BJ (cell line): ENCODE measurements around the gene CITED4. TPM values are rescaled to one million over a fixed set of nuclear protein-coding genes. Genes with fewer than 3 reads are reported as not detected.
"Not testable (repeated sequence)": the region's sequence is repeated elsewhere in the genome, so short reads cannot be mapped to it uniquely, and the experiment has no call there.

Experiments used
- CTCF ChIA-PET: fragments of 350-600 bp; formaldehyde crosslinking; extraction: SDS; loops from one replicate; lab custom pipeline; 2021; ENCODE audit warnings: antibody characterized with exemption, inconsistent platforms; lab: Yijun Ruan, JAX
- POLR2A ChIA-PET: fragments of 300-600 bp; sonication (Branson Sonifier 250); formaldehyde crosslinking; extraction: SDS; loops from one replicate; lab custom pipeline; 2021; ENCODE audit warnings: antibody characterized with exemption; lab: Charles Lee
- DNase-seq: peaks from one replicate; pipeline ENCODE4 v3.0.0-alpha.2; 2011; ENCODE audit warnings: low read depth
- H3K27me3 ChIP-seq: 2 replicates; pipeline ENCODE4 v1.6.0; 2011; ENCODE audit warnings: low read length; ENCODE audit not compliant: control insufficient read depth, insufficient read depth
- H3K36me3 ChIP-seq: 2 replicates; pipeline ENCODE4 v1.5.1; 2011; ENCODE audit warnings: low read length; ENCODE audit not compliant: control insufficient read depth, insufficient read depth
- H3K4me3 ChIP-seq: 2 replicates; pipeline ENCODE4 v1.5.1; 2011; ENCODE audit warnings: low read depth, mild to moderate bottlenecking, control low read depth, low read length
- CTCF ChIP-seq: IDR thresholded peaks from 2 replicates; pipeline ENCODE4 v1.5.1; 2011; ENCODE audit warnings: low read depth, mild to moderate bottlenecking, control low read depth, inconsistent platforms, low read length, moderate library complexity; ENCODE audit not compliant: insufficient read depth
- polyA plus RNA-seq: library from polyadenylated mRNA; depleted of rRNA; stranded (reverse); fragments of >200 nt; gene quantifications from 2 replicates; pipeline ENCODE4 v1.2.3, GENCODE V29; 2011

The CITED4 gene
- polyA plus RNA-seq, 1 experiment, result 0.80 TPM

GRCh38 chr1:40899230-40899870, 37.2 kb upstream of the CITED4 start:
- Histone ChIP-seq H3K4me3 (no peak overlapping the region), H3K36me3 (no peaks in the 10 kb centered on the region), H3K27me3 (no peaks in the 10 kb centered on the region)
- ChIA-PET CTCF (interaction anchor here (0.6 kb wide), 1 partner anchor 16 kb away, joined by 3 read pairs; no protein-coding TSS in a partner anchor), POLR2A (no interaction called here)
- DNase-seq, result no peak
- TF ChIP-seq CTCF, result no peak

DNA sequence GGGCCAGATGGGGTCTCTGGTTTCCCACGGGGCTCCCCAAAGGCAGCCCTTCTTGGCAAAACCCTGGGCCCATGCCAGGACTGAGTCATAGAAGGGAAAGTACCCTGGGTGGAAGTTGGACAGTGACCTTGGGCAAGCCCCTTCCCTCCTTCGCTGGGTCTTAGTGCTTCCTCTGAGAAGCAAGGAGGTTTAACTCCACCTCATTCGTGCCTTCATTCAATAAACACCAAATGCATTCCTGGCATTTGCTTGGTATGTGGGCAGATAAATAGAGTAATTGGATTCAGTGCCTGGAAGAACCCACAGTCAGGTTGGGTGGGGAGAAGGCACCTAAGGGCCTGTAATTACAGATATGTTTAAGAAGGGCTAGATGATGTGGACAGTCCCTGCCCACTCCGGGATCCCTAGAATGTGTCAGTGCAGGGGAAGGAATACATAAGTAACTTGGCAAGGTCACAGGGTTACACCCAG, 36.3 kb upstream of the CITED4 start:
- ChIA-PET POLR2A (no interaction called here), CTCF (no interaction called here)
- Histone ChIP-seq H3K36me3 (no peaks in the 10 kb centered on the region), H3K27me3 (no peaks in the 10 kb centered on the region), H3K4me3 (no peak overlapping the region)
- no peak for DNase-seq
- TF ChIP-seq CTCF, result no peak

DNA sequence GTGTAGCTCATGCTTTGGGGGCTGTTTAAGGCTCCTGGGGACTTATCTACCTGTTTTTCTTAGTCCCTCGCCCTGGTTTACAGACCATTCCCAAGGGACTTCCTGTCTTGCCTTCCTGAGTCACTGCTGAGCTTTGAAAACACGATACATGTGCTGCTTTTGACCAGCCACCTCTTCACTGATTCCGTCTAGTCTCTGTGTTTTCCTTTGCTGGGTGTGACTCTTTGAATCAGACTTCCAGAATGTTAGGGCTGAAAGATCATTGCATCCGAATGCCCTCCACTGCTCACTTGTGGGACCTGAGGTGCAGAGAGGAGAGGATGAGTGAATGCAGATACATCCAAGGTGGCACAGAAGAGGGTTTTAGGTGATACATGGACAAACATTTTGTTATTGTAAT, 35.4 kb upstream of the CITED4 start:
- Histone ChIP-seq H3K27me3 (no peaks in the 10 kb centered on the region), H3K36me3 (no peaks in the 10 kb centered on the region), H3K4me3 (no peak overlapping the region)
- DNase-seq, result no peak
- CTCF ChIA-PET, result no interaction called here
- no peak for TF ChIP-seq CTCF
- POLR2A ChIA-PET, result no interaction called here

GRCh38 chr1:40896482-40896881, 34.3 kb upstream of the CITED4 start:
- Histone ChIP-seq H3K36me3 (no peaks in the 10 kb centered on the region), H3K4me3 (no peak overlapping the region), H3K27me3 (no peaks in the 10 kb centered on the region)
- ChIA-PET CTCF (no interaction called here), POLR2A (no interaction called here)
- no peak for DNase-seq
- TF ChIP-seq CTCF, result no peak

DNA sequence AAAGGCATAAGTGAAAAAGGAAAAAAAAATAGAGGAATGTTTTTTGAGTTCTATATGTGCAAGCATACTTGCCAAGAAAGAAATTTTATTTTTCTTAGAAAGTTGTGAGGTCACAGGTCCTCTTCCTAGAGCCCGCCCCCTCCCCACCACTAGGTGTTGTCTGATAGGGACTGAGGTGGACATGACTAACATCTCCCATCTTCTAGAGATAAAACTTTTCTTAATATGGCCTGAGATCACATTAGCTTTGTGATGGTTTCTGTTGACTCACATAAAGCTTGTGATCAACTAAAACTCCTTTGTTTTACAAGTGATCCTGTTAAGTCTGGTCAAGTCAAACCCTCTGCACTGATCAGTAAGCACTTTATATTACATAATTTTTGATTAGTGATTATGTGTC, 33.4 kb upstream of the CITED4 start:
- ChIA-PET CTCF (no interaction called here), POLR2A (no interaction called here)
- TF ChIP-seq CTCF, result no peak
- H3K36me3 ChIP-seq, result no peaks in the 10 kb centered on the region
- no peak overlapping the region for H3K4me3 ChIP-seq
- H3K27me3 ChIP-seq, result no peaks in the 10 kb centered on the region
- no peak for DNase-seq

GRCh38 chr1:40894858-40895257, 32.7 kb upstream of the CITED4 start:
- DNase-seq, CTCF ChIA-PET, POLR2A ChIA-PET: not testable (repeated sequence)

More at GRCh38 chr1:40894858-40895257, 32.7 kb upstream of the CITED4 start:
- not testable (repeated sequence) for H3K4me3 ChIP-seq, H3K36me3 ChIP-seq, H3K27me3 ChIP-seq
